NCI-H128 (cell line): ENCODE results near the gene IGFBP5.
A peak's percentile ranks its signal among the peaks of the same experiment; 100 is the strongest.

Source experiments
- DNase-seq: peaks from one replicate; lab custom pipeline; 2025; ENCODE audit not compliant: unreplicated experiment; lab: John Stamatoyannopoulos, UW

Gene IGFBP5

DNA sequence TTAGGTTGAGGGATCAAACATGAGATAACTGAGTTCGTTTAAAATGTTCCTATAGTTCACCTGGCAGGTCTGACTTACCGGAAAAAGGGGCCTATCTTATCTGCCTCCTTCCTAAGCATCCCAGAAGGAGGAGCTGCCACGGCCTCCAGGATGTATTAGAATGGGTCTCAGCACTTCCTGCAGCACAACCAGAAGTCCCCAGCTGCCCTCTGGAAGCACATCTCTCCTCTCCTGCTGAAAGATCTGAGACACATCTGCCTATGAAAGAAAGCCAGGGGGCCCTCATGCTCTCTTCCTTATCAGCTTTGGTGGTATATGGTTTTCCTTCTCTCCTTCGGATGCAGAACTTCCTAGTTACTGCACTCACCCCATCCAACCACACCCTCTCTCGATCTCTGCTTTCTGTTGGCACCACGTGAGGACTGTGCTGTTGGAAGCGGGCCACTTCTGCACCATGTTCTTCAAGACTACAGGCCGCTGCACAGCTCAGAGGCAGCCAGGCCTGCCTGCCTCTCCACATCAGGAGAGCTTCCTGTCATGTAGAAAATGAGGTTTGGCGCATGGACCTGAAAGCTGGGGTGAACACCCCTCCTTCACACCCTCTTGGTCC, 6.5 kb downstream of the IGFBP5 start:
- DNase-seq = no peak

DNA sequence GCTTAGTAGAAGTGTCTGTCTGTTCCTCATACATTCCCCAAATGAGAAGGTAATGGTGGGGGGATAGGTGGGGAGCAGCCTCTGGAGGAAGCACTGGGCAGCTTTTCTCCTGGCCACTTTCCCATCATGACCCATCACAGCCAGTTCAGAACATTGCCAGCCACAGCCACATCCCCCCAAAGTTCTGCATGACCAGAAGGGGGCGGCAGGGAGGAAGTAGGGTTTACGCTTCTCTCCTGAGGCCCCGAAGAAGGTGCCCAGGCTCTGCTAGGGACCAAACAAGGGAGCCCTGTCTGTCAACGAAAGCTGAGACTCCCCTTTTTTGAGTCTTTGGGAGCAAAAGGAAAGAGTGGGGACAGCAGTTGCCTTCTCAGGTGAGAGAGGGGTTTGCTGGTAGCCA, 7.7 kb downstream of the IGFBP5 start:
- no peak for DNase-seq

DNA sequence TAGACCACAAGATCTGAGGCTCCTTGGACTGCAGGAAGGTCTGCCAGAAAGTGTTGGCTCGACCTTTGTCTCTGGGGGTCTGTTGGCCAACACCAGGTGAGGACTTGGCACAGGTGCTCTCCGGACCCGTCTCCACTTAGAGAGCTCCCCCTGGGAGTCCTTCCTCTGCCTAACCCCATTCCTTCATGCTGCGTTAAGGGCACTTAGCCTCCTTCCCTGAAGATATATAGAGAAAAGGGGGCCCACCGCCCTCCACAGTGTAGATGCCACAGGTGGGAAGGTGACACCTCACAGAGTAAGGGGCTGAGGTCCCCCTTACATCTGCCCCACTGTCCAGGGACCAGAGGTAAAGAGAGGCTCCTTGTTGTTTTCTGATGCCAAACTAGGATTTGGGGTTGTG, 8.2 kb downstream of the IGFBP5 start:
- no peak for DNase-seq

DNA sequence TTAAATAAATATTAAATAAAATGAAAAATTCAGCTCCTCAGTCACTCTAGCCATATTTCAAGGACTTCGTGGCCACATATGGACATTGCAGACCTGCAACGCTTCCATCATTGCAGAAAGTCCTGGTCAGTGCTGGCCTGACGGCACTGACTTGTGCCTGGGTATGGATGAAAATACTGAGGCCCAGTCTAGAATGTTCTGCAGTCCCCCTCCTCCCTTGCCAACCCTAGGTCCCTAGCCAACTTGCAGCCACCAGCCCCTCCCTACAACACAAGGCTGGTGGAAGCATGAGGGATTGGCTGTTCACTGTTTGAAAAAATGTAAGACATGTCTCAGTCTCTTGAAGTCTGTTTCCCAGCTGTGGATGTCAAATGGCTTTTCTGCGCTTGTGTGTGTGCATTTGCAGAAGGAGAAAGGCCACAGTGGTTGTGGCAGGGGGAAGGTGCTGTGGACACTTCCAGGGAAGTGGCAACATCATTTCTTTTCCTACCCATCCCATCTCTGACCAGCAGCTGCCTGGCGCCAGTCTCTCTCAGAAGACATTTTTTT, 9.9 kb downstream of the IGFBP5 start:
- no peak for DNase-seq

DNA sequence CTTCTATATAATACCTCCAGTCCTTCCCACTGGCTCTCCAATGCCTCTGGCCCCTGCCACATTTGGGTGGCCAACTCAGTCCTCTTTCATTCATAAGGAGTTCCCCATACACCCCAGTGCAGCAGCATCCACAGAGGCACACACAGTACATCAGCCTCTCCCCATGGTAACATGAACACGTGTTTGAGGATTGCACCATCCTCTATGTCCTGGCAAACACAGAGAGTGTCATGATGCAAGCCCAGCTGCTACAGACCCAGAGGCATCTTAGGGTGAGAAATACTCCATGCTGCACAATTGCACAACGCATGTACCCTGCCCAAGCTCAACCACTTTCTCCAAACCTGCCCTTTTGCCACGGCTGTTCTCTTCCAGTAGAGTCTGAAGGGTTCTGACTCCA, 11.5 kb downstream of the IGFBP5 start:
- no peak for DNase-seq

DNA sequence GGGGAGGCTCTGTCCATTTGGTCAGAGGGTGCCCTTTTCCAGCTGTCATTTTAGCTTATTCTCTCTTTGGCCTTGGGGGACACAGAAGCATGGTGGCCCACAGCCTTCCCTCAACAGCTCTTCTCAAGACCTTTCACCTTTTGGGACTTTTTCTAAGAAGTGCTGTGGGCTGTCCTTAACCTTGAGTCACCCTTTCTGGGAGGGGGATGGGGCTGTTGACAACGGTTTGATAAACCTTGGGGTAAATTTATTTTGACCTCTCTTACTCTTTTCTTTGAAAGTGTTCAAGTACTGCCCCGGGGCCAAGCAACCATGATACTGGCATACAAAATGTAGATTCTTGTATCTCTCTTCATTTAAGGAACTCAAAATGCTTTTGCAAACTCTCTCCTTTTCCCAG, 13.7 kb downstream of the IGFBP5 start:
- no peak for DNase-seq

DNA sequence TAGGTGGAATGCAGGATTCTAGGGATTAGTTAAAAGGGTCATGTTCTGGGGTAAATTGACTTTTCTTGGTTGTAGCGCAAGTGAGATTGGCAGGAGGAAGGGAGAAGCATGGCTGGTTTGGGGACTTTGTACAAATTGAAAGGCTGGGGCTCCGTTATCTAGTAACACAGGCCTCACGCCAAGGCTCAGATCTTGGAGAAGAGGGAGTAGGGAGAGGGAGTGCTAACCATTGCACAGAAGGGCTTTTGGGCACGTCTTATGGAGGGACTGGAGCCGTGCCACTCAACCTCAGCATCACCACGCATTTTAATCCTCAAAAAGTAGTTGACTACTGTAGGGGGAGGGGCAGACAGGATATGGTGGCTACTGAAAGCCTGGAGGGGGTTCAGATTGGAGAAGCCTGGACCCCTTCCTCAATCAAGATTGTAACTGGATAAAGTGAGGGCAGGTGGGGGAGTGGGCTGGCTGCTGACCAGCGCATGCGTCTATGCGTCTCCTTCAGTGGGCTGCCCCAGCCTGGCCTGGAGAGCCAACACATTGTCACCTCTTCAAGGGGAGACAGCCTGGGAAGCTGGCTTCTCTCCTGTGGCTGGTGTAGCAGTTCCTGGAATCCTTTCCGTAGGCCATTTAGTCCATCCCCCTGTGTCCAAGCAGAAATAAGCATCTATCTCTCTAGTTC, 14.3 kb downstream of the IGFBP5 start:
- DNase-seq = no peak

DNA sequence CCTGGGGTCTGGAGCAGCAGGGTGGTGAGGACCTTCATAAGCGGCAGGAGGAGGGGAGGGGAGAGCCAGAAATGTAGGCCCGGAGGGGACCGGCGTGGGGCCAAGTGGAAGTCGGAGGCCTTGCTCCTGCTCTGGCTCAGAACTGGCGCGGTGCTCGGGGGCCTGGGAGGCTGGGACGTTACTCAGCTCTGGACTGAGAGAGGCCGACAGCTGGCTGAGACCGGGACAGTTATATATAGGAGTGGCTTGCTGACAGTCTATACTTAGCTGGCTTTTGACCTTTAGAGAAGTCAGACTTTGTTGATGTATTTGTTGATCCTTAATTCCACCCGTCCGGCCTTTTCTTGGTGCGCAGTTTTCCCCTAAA, 15.7 kb downstream of the IGFBP5 start:
- no peak for DNase-seq

DNA sequence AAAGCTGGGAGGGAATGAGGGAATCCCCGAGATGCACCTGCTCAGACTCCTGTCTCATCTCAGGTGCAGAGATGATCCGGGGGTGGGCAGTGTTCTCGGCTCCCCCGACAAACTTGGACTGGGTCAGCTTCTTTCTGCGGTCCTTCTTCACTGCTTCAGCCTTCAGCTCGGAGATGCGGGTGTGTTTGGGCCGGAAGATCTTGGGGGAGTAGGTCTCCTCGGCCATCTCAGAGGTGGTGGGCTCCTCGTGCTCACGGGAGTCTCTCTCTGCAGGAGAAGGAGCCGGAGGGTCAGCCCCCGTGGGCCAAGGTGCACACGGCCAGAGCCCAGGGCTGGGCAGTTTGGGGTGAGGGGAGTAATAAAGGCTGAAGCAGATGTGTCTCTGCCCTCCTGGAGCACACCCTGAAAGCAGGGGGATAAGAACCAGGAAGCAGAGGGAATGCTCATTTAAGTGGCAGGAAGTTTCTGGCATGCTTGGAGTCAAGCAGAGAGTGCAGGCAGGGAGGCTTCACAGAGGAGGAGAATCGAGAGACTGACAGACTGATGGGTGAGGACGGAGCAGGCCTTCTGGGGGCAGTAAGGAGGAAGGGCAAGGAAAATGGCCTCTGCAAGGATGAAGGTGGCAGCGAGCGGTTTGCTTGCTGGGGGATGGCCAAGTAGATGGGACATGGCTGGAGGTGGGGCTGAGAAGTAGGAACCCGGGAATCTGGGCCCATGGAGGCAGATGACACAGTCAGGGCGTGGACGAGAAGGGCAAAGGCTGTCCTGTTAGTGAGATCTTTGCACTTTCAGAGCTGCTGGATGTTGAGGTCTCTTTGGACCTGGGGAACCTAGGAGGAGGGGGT, 16.3 kb downstream of the IGFBP5 start:
- no peak for DNase-seq

DNA sequence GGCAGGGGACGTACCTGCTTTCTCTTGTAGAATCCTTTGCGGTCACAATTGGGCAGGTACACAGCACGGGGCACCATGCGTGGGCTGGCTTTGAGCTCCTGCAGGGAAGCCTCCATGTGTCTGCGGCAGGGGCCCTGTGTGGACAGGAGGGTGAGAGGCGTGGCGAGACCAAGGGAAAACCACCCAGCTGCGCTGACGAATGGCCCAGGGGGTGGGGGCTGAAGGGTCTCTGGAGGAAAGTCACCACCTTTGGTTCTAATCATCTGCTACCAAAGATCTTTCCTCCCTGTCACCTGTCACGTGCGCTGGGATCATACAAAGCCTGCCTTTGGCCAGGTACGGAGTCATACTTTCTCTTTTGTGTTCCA, 17.3 kb downstream of the IGFBP5 start:
- no peak for DNase-seq

DNA sequence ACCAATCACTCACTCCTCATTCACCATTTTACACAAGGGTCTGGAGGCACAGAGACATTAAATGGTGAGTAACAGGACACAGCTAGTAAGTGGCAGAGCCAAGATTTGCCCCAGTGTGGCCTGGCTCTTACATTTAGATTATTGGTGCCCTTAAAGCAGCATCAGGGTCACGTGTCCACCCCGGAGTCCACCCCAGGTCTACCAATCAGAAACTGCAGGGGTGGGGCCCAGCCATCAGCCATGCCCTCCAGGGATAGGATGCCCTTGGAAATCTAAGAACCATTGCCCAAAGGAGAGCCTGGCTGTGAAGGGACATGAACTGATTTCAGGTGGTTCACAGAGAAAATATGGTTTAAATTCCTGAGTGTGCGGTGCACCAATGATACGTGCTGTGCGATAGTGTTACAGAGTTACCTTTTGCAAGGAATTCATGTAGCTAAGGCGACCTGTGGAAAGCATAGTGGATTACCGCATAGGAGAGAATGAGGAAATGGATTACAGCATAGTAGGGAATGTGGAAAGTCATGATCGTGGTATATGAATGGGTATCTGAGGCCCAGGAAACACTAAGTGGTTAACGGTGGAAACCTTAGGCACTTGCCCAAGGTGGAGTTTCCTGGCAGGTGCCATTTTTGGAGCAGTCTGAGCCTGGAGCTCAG, 17.8 kb downstream of the IGFBP5 start:
- no peak for DNase-seq

DNA sequence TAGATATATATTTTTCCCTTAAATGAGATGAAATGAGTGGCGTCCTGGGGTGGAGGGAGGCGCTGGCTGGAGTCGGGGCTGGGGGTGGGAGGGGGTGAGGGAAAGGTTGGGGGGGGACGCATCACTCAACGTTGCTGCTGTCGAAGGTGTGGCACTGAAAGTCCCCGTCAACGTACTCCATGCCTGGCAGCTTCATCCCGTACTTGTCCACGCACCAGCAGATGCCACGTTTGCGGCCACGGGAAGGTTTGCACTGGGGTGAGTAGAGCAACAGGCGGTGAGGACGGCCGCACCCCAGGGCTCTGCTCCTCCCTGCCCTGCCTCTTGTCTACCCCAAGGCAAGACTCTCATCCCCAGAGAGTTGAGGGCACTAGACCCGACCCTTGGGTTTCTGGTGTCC, 18.7 kb downstream of the IGFBP5 start:
- no peak for DNase-seq

DNA sequence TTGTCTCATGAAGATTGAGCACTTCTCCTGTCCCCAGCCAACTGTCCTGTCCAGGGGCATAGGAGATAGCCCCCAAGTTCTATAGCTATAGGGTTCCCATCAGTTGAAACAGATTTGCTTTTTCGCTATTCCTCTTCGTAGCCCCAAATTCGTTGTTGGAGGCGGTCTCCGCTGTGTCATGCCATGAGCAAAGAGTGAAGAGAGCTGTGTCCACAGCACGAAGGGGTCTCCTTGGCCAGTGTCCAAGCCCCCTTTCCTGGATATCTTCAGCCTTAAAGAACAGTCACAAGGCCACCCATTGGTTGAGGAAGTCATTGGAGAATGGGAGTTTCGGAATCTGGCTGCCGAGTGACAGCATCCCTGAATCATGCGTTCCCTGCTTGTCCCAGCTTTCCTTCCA, 21.0 kb downstream of the IGFBP5 start:
- DNase-seq = no peak

DNA sequence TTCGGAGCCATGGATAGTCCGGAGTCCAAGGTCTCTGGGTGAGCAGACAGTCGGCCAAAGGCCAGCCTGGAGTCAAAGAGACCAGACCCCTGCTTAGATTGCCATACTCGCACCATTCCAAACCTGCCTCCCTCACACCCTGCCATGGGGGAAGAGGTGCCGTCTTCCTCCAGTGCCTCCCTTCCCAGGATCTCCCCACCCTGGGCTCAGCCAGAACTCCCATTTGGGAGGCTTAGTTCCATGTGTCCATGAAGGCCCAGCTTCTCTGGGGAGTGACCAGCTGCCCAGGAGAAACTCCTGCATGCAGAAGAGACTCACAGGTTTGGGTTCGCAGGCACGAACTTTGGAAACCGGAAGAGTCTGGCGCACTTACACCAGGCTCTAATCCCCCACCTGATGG, 21.7 kb downstream of the IGFBP5 start:
- DNase-seq = no peak

DNA sequence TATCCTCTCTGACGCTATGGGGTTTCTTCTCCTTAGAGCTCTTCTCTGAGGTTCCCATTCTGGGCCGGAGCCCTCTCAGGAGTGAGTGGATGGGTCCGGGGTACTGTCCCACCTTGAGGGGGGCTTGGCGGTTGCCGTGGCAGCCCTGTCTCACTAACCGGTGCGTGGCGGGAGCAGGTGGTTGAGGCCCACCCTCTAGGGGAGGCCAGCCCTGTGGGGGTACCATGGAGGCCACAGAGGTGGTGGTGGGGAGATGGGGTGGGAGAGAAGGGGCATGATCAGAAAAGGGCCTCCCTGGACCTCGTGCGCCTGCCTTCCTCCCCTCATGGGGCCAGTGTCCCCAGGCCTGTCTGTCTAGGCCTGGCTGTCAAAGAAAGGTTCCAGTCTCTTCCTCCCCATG, 22.3 kb downstream of the IGFBP5 start:
- DNase-seq = no peak

DNA sequence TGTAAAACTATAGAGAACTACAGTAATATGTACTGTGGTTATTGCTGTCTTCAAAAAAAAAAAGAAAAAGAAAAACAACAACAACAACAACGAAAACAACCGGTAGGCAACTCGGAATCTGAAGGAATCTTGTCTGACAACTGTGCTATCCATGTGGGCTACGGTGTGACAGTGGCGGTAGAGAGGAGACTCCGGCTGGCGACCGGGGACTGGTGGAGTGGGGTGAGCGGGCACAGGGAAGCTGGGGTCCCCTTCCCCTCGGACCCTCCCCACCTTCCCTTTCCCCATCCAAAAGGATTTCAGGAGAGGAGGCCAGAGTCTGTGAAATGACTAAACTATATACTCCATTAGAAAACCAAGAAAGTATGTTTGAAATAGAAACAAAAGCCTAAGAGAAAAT, 22.9 kb downstream of the IGFBP5 start:
- no peak for DNase-seq

DNA sequence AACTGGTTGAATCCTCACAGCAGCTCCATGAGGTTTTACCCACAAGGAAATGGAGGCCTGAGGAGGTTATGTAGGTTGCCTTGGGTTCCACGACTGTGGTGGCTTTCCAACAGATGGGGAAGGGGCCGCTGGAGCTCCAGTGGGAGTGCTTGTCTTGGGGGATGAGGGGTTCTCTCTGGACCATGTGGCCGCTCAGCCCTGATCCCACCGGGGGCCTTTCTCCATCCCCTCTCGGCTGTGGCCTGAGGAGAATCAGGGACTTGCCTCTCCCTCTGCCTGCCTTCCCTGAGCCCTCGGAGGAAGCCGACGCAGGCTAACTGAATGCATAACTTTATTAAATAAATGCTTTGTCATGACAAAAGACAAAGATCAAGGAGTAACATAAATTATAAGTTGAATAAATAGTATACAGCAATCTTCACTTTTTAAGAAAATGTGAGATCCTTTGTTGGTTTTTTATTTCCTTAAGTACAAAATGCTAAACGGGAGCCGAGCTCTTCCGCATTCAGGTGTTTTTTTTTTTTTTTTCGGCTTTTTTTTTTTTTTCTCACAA, 23.5 kb downstream of the IGFBP5 start:
- no peak for DNase-seq

DNA sequence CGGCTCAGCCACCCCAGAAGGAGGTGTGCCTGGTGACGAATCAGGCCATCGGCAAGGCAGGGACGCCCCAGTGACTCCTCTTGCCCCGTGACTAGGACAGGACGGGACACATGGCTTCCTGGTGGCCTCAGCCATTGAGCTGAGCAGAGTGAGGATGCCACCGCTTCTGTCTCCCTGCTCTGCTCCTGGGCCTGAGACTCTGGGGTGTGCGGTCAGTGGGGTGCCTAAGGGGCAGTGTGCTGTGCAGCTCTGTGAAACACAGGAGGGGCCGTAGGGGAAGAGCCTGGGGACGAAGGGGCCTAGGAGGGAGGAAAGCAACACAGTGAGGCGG, 24.3 kb downstream of the IGFBP5 start:
- DNase-seq = no peak

DNA sequence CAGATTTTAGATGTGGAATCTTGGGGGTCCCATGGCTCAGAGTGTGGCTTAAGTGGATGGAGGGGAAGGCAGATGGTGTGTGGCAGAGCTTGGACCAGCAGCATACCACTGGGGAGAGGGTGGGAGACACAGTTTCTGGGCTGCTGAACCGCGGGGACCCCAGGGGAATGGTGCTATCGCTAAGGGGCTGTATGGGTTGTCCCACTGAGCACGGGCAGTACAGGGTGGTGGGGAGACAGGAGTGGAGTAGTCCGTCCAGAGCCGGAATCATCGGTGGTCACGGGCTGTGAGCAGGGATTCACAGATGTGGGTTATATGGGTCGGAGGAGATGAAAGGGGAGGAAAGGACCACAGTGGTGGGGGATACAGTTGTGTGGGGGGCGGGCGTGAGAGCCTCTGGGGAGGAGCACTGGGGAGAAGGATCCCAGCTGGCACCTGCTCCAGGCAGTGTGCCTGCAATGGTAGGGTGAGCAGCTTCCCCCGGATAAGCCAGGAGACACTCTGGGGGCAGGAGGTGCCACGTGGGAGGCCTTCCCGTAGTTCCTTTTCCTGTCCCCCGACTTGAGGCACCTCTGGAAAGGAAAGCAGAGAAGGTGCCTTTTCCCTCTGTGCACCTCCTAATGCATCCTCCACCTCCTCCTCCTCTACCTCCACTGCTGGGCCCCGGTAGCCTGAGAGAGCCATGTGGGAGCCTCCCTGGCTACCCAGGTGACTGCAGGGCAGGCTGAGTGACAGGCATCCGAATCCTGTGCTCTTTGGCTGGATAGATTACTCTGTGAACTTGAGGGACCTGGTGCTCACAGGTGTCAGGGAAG, 24.9 kb downstream of the IGFBP5 start:
- no peak for DNase-seq

DNA sequence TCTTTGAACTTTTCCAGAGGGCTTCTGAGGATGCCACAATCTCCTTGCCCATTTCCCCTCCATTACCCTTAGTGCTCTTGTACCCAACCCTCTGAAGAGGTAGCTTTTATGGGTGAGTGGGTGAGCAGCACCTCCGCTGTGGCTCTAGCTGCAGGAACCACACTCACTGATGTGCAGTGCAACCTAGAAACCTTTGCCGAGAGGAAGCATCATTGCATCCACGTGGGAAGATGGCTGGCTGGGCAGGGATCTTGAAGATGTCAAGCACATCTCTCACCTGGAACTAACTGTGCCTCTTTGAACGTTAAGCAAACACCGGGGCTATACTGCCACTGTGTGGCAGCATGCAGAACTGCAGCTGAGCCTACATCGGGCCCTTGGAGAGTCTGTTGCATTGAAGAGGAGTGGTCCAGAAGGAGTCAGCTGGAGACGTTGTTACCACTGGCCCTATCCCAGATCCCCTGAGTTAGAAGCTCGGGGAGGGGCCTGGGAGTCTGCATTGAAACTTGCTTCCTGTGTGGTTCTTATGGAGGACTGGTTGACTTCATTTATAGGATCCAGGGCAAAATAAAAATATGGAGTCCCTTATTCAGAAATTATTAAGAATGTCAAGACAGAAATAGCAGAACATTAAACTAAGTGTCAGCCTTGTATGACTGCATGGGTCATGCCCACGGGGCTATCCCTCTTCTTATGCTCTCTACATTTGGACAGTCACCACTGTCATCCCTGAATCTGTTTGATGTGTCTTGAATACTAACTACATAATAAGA, 28.7 kb downstream of the IGFBP5 start:
- peak; percentile 26 for DNase-seq
